Hematopoietic multipotent progenitor cell treated with erythropoietin and hydrocortisone succinate and interleukin-3 and kit ligand, for 8 days (in vitro differentiated cells): ENCODE results near the gene NAIF1.
"Not testable (repeated sequence)": the region's sequence is repeated elsewhere in the genome, so short reads cannot be mapped to it uniquely, and the experiment has no call there.

Source experiments
- DNase-seq: peaks from one replicate; pipeline ENCODE4 v3.0.0-alpha.2; 2015

Gene NAIF1, protein sequence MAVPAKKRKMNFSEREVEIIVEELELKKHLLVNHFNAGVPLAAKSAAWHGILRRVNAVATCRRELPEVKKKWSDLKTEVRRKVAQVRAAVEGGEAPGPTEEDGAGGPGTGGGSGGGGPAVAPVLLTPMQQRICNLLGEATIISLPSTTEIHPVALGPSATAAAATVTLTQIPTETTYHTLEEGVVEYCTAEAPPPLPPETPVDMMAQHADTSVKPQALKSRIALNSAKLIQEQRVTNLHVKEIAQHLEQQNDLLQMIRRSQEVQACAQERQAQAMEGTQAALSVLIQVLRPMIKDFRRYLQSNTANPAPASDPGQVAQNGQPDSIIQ

DNA sequence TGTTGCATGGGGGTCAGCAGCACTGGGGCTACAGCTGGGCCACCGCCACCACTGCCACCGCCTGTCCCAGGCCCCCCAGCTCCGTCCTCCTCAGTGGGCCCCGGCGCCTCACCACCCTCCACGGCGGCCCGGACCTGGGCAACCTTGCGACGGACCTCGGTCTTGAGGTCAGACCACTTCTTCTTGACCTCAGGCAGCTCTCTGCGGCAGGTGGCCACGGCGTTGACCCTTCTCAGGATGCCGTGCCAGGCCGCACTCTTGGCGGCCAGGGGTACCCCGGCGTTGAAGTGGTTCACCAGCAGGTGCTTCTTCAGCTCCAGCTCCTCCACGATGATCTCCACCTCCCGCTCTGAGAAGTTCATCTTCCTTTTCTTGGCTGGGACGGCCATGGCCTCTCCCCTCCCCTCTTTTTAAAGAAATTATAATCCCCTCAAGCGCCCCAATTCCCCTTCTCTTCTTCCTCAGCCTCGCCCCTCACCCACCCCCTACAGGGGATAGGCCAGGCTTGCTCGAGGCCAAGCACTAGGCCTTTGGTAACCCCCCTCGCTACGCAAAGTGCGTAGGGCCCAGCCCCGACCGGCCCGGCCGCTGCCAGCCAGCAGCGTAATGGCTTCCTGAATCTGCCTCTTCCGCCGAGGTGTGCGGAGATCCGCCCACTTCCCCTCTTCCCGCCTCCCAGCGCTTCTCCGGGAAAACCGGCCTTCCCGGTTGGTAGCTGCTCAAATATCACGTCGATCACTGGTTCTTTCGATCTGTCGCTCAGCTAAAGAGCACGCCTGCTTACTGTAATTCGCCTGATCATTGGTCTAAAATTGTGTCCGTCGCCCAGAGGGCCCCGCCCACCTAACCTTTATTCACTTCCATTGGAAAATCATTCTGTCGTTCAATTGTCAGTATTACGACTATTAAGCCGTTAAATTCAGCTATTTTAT, at the start of gene NAIF1:
TSS of gene NAIF1 (minus strand) at position 608 of the 932 bp plus-strand sequence. CDS start at position 389, 219 bp downstream.
- peak; percentile 99 for DNase-seq

GRCh38 chr9:128116104-128117083, 49.3 kb upstream of the NAIF1 start:
- peak; percentile 13 for DNase-seq

DNA sequence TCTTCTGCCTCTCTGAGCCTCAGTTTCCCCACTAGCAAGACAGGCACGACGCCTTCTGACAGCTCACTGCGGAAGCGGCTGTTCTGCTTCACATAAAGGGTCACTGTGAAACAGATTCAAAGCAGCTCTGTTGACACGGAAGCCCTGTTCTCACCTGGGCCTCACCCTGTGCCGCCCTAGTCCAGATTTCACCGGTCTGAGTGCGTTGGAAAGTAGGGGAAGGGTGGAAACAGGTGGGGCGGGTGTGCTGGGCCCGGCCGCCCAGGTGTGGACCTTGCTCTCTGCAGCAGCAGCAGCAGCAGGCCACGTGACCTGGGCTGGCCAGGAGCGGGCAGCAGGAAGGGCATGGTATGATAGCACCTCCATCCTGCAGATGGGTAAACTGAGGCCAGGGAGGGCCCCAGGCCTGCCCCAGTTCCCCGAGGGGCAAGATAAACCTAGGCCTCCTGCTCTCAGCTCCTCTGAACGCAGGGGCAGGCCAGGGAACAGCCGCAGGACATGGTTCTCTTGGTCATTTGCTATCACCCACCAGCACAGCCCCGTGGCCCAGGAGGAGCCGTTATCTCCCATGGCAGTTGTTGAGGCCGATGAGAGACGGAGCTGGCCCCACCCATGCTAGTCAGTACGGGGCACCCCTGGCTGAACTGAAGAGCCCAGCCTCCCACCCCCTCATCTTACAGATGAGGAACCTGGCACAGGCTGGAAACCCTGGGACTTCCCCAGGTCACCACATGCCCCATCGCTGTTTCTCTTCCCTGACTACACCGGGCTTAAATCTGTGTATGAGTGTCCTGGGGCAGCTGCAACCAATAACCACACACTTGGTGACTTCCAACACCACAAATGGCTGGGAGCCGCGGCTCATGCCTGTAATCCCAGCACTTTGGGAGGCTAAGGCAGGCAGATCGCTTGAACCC, 48.3 kb upstream of the NAIF1 start:
- DNase-seq, result peak; percentile 99

DNA sequence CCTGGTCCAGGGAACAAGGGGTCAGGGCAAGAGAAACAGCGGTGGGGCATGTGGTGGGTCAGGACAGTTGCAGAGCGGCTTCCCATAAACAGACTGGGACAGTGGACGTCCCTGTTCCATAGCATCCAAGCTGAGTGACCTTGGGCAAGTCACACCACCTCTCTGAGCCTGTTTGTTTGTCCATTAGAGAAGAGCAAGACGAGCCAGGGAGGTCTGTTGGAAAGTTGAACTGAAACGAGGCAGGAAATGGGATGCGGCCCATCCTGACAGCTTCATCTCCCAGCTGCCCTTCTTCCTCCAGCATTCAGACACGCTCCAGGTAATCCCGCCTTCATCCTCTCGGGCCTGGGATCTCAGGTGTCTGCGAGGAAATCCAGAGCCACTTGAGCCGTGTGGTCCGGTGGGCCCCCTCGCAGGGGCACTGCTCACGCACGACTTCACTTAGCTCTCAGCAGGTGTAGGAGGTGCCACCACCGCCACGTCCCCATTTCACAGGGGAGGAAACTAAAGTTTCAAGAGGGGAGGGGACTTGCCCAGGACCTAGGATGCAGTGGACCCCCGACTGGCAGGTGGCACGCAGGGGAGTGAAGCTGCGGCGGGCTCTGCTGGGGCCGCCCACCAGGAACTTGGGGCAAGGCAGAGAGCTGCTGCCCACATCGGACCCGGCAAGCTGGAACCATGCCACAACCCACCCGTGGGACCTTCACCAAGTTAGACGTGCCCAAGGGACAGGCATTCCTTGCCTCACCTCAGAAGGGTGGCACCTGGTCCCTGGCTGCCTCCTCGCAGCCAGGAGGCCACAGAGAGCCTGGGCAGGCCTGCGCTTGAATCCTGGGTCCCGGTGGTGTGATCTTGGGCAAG, 47.4 kb upstream of the NAIF1 start:
- DNase-seq, result no peak

DNA sequence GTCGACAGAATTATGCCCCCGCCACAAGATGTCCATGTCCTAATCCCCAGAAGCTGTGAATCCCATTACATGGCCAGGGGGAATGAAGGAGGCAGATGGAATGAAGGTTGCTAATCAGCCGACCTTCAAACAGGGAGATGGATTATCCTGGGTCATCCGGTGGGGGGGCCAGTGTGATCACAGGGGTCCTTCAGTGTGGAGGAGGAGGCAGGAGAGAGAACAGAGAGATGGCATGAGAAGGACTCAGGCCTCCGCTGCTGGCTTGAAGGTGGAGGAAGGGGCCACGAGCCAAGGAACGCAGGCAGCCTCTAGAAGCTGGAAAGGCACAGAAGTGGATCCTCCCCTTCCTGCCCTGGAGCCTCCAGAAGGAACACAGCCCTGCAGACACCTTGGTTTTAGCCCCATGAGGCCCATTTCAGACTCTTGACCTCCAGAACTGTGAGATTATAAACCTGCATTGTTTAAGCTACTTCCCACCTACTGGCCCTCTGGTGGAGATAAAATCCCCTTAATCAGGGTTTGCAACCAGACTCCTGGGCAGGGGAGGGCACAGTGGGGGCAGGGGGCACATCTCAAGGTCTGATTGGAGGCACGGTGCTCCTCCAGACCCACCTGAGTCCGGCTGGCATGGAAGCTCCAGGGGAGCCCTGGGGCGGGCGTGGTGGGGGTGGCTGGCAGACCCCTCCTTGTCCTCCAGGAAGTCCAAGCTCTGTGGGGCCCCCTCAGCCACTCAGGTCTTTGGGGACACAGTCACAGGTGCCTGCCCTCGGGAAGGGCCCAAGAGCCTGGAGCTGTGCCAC, 46.6 kb upstream of the NAIF1 start:
- no peak for DNase-seq

- not testable (repeated sequence) for DNase-seq
Measured at GRCh38 chr9:128111726-128112125, 44.6 kb upstream of the NAIF1 start.

GRCh38 chr9:128109050-128109709, 42.1 kb upstream of the NAIF1 start:
- DNase-seq, result no peak

- DNase-seq, result no peak
Measured at GRCh38 chr9:128108269-128109049, 41.3 kb upstream of the NAIF1 start.

DNA sequence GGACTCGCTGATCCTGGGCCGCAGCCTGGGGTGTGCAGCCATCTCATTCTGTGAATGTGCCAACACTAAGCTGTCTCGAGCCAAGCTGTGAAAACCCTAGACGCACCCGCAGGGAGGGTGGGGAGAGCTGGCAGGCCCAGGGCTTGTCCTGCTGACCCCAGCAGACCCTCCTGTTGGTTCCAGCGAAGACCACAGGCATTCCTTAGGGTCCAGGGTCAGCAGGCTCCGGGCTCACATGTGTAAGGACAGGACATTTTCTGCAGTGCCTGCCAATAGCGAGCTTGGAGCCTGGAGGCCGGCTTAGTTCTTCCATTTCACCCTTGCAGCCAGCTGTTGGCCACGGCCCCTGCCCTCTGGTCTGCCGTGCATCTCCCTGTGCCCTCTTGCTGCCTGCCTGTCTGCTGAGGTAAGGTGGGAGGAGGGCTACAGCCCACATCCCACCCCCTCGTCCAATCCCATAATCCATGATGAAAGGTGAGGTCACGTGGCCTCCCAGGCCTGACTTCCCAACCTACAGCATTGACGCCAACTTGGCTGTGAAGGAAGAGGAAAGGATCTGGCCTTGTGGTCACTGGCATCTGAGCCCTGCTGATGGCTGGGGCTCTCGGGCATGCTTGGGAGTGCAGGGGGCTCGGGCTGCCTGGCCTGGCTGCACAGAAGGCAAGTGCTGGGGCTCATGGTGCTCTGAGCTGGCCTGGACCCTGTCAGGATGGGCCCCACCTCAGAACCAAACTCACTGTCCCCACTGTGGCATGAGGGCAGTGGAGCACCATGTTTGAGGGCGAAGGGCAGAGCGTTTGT, 40.5 kb upstream of the NAIF1 start:
- no peak for DNase-seq

DNA sequence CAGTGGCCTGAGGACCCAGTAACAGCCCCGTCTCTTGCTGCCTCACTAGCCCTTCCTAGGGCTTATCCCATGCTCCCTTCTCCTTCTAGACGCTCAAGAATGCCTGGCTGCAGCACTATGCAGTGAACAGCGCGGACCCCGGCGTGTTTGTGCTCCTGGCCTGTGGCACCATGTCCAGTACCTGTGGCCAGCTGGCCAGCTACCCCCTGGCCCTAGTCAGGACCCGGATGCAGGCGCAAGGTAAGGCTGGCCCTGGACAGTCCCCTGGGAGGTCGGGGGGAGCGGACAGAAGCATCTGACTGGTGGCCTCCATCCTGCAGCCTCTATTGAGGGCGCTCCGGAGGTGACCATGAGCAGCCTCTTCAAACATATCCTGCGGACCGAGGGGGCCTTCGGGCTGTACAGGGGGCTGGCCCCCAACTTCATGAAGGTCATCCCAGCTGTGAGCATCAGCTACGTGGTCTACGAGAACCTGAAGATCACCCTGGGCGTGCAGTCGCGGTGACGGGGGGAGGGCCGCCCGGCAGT, 39.9 kb upstream of the NAIF1 start:
- no peak for DNase-seq

- no peak for DNase-seq
Measured at GRCh38 chr9:128106181-128106939, 39.2 kb upstream of the NAIF1 start.

GRCh38 chr9:128105538-128106175, 38.5 kb upstream of the NAIF1 start:
- DNase-seq, result no peak

GRCh38 chr9:128104171-128104618, 37.1 kb upstream of the NAIF1 start:
- no peak for DNase-seq

- DNase-seq, result no peak
Measured at GRCh38 chr9:128103589-128103962, 36.5 kb upstream of the NAIF1 start.

DNA sequence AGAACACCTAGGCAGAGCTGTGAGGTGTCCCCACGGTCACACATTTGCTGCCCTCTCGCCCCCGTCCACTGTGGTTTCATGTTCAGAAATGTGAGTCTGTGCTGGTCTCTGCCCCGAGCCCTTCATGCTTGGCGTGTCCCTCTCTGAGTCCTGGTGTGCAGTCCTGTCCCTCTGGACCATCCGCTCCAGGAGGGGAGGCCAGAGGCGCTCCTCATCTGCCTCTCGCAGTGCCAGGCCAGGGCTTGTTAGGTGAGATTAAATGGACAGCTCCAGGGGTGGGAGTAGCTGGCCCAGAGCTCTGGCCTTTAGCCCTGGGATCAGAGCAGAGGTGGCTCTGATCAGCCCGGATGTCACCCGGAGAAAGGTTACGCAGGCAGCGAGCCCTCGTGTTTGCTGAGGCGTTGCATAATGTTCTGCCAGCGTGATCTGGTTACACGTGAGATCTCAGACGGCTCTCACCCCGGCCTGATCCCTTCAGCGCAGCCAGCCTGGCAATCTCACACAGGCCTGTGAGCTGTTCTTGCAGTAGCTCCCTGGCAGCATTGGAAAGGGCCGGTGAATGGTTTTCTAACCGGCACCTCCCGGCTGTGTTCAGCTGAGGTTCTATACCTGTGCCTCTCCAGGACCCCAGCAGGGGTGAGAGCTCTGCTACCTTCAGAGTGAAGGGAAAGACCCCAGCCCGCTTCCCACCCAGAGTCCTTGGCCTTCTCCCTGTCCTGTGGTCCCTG, 35.9 kb upstream of the NAIF1 start:
- DNase-seq, result no peak
